ENCODE results near the gene NUDT2. TPM values are rescaled to one million over a fixed set of nuclear protein-coding genes. Genes with fewer than 3 reads are reported as not detected.
"Not testable (repeated sequence)": the region's sequence is repeated elsewhere in the genome, so short reads cannot be mapped to it uniquely, and the experiment has no call there.

Gene NUDT2
- 19.7 TPM for total RNA-seq
- long read RNA-seq, partial matches to known transcripts, result 7 of 10 reads
- long read RNA-seq, other reads (novel, unspliced or antisense), result 0 of 10 reads

GRCh38 chr9:34328987-34329832 is at the start of gene NUDT2, which contains the start of gene KIF24:
Gene NUDT2 (plus strand): TSS chr9:34329569. CDS start chr9:34339040, 9,471 bp downstream.
Gene KIF24 (minus strand): TSS chr9:34329268. CDS start chr9:34311346, 17,922 bp downstream.
- DNase-seq (ENCODE audit: missing footprints) (peak; percentile 97), ATAC-seq (peak; percentile 97)
- intact Hi-C loops (cut with DNase I), result no loop called here

GRCh38 chr9:34282096-34282495 is 47.3 kb upstream of the NUDT2 start:
- ATAC-seq (no peak), DNase-seq (ENCODE audit: missing footprints) (no peak)
- intact Hi-C loops (cut with DNase I), result no loop called here

DNA sequence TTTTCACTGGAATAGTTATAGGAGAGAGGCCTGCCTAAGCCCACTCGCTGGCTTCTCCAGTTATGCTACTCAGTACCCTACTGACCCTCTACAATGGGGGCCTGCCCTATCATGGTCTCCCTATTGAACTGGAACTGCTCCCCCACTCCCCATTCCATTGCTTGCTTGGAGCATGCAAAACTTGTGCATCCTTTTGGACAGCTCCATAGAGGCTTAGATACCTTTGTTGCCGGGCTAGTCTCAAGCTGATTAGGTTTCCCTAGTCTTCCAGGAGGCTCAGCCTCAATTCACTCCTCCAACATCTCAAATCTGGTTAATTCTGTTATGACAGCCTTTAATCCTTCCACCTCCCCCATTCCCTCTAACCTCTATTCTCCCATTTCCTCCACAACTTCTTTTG is 40.2 kb upstream of the NUDT2 start:
- DNase-seq (ENCODE audit: missing footprints), result no peak
- no peak for ATAC-seq
- intact Hi-C loops (cut with DNase I), result no loop called here

DNA sequence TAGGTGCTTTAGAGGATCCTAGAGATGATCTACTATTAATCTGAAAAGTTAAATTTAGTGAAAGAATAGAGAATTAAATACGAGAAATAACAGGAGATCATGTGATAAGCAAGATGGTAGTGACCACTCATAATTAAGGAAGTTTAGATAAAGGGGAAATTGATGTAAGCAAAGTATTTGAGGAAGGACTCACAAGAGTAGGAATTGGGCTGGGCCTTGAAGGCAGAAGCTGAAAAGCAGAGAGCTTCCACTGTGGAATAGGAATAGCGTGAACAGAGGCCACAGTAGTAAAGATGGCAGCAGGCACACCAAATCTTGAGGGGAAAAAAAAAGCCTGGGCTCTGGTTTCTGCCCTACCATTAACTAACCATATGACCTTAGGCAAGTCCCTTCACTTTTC is 38.3 kb upstream of the NUDT2 start:
- DNase-seq (ENCODE audit: missing footprints) (no peak), ATAC-seq (peak; percentile 42)
- intact Hi-C loops (cut with DNase I), result no loop called here

GRCh38 chr9:34291423-34291822 is 37.9 kb upstream of the NUDT2 start:
- DNase-seq (ENCODE audit: missing footprints) (no peak), ATAC-seq (no peak)
- intact Hi-C loops (cut with DNase I), result no loop called here

- intact Hi-C loops (cut with DNase I), result no loop called here
Measured at GRCh38 chr9:34292552-34292951, 36.8 kb upstream of the NUDT2 start.

GRCh38 chr9:34301064-34301463 is 28.3 kb upstream of the NUDT2 start:
- ATAC-seq; DNase-seq (ENCODE audit: missing footprints); intact Hi-C loops (cut with DNase I): not testable (repeated sequence)

More at GRCh38 chr9:34292552-34292951, 36.8 kb upstream of the NUDT2 start:
- DNase-seq (ENCODE audit: missing footprints), result no peak
- no peak for ATAC-seq

- DNase-seq (ENCODE audit: missing footprints); ATAC-seq; intact Hi-C loops (cut with DNase I): not testable (repeated sequence)
Measured at GRCh38 chr9:34308316-34308715, 21.1 kb upstream of the NUDT2 start.

- intact Hi-C loops (cut with DNase I), result no loop called here
- no peak for DNase-seq (ENCODE audit: missing footprints)
- no peak for ATAC-seq
Measured at GRCh38 chr9:34310215-34310614, 19.2 kb upstream of the NUDT2 start.

DNA sequence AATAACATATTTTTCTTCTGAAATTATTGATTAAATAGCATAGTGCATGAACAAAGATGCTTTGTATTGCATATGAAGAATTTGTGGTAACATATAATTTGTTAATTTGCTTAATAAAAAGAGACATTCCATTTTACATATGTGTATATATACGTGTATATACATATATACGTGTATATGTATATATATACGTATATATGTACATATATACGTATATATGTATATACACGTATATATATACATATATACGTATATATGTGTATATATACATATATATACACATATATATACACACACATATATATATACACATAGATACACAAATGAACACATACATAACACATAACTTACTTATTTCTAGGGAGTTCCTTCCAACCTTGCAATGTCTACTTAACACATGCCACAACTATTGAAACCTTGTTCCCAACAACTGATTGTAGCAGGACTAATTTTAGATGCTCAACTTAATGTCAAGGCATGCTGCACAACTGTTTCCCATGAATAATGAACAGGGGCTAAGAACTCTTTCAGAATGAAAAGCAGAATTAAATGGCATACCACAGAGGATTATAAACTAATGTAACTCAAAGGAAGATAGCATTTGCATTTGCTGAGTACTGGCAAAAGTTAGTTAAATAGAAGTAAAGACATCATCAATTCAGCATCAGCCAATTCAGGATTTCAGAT is 17.7 kb upstream of the NUDT2 start:
- intact Hi-C loops (cut with DNase I), result no loop called here

DNA sequence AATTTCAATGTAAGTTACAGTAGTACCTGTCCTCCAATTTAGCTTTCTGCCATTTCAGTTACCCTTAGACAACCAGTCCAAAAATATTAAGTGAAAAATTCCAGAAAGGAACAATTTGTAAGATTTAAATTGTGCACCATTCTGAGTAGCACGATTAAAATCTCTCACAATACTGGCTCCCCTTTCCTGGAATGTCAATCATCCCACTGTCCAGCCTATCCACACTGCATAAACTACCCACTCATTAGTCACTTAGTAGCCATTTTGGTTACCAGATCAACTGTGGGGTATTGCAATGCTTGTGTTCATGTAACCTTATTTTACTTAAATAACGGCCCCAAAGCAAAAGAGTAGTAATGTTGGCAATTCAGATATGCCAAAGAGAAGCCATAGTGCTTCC is 11.9 kb upstream of the NUDT2 start:
- intact Hi-C loops (cut with DNase I), result no loop called here
- DNase-seq (ENCODE audit: missing footprints) (no peak), ATAC-seq (no peak)

More for the DNA sequence above, 17.7 kb upstream of the NUDT2 start:
- ATAC-seq (no peak), DNase-seq (ENCODE audit: missing footprints) (no peak)

DNA sequence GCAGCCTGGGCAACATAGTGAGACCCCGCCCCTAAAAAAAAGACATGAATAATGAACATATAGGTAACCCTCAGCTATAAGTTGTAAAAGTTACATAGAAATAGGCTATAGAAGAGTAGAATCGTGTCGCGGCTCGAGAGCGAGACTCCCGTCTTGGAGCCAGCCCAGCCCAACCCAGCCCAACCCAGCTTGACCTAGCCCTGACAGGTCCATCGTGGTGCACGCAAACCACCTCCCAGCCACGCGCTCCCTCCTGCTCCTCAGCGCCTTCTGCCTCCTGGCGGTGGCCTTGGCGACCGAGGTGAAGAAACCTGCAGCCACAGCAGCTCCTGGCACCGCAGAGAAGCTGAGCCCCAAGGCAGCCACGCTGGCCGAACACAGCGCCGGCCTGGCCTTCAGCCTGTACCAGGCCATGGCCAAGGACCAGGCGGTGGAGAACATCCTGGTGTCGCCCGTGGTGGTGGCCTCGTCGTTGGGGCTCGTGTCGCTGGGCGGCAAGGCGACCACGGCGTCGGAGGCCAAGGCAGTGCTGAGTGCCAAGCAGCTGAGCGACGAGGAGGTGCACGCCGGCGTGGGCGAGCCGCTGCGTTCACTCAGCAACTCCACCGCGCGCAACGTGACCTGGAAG is 11.1 kb upstream of the NUDT2 start:
- intact Hi-C loops (cut with DNase I), result no loop called here
- no peak for DNase-seq (ENCODE audit: missing footprints)

DNA sequence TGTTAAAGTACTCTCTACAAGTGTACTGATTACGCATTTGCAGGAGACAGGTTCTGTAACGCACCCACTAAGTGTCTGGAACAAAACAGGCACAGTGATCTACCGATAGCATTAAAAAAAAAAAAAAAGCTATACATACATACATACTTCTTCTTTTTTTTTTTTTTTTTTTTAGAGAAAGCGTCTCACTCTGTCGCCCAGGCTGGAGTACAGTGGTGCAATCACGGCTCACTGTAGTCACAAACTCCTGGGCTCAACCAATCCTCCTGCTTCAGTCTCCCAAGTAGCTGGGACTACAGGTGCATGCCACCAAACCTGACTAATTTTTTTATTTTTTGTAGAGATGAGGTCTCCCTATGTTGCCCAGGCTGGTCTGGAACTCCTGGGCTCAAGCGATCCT is 7.9 kb upstream of the NUDT2 start:
- DNase-seq (ENCODE audit: missing footprints), result no peak
- ATAC-seq, result no peak

More for the DNA sequence above, 11.1 kb upstream of the NUDT2 start:
- no peak for ATAC-seq

GRCh38 chr9:34322899-34323591 is 6.3 kb upstream of the NUDT2 start:
- intact Hi-C loops (cut with DNase I), result no loop called here
- DNase-seq (ENCODE audit: missing footprints) (no peak), ATAC-seq (no peak)

More for the DNA sequence above, 7.9 kb upstream of the NUDT2 start:
- intact Hi-C loops (cut with DNase I), result no loop called here

DNA sequence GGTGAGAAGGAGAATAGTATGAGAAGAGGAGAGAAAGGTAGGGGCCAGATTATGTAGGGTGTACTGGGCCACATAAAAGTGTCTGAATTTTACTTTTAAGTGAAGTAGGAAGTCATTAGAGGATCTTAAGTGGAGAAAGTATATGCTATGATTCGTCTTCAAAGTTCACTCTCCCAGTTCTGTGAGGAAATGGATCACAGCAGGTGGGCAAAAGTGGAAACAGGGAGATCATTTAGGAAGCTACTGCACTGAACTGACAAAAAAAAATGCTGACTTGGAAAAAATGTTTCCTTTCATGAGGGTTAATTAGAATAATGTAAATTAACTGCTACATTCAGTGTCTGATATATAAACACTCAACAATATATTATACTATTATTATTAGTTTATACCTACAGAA is 2.7 kb upstream of the NUDT2 start:
- no peak for DNase-seq (ENCODE audit: missing footprints)
- no peak for ATAC-seq
- intact Hi-C loops (cut with DNase I), result no loop called here

- ATAC-seq, result no peak
- intact Hi-C loops (cut with DNase I), result no loop called here
- no peak for DNase-seq (ENCODE audit: missing footprints)
Measured at GRCh38 chr9:34328500-34328986, 826 bp upstream of the NUDT2 start.

DNA sequence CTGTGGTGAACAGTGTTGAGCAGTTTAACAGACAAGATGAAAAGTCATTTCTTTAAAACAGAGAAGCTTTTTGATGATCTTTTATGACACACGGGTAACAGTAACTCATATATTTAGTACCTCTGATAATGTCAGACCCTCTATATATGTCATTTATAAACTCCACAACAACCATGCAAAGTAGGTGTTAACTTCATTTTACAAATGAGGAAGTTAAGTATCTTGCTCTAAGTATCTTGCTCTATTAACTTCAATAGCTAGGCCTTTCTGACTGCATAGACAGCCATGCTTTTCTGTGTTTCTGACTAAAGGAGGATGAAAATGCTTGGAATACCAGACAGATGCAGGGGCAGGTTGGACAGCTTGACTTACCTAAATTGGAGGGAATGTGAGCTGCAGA is 1.8 kb downstream of the NUDT2 start:
- intact Hi-C loops (cut with DNase I), result loop anchor here (5.0 kb wide), 1 partner anchor 271 kb away; no protein-coding TSS in a partner anchor
- ATAC-seq (no peak), DNase-seq (ENCODE audit: missing footprints) (no peak)
